Stomach (tissue), 9 donors: ENCODE data around the gene ELAVL1. TPM values are rescaled to one million over a fixed set of nuclear protein-coding genes. Genes with fewer than 3 reads are reported as not detected.

Experiments used
- DNase-seq, 2 donors: peaks; one replicate each; pipeline versions ENCODE4 v3.0.0 to v3.0.0-alpha.2; 2013 to 2019
- H3K27ac ChIP-seq, 5 donors: fragments of 200-600 bp in 4 of 5; sonication (generic) in 4 of 5; one replicate each; pipeline ENCODE4 v1.5.1; 2013 to 2019; ENCODE audit warnings: mild to moderate bottlenecking in 1 of 5, moderate library complexity in 1 of 5
- H3K27me3 ChIP-seq, 3 donors: fragments of 200-600 bp; sonication (generic); one replicate each; pipeline ENCODE4 v1.5.1; 2017 to 2019; ENCODE audit warnings: mixed run types in 1 of 3
- H3K36me3 ChIP-seq, 4 donors: fragments of 200-600 bp; sonication (generic); 1 replicate in 3 of 4; 2 replicates in 1 of 4; pipeline ENCODE4 v1.5.1; 2016 to 2019
- H3K4me1 ChIP-seq, 4 donors: fragments of 200-600 bp; sonication (generic); one replicate each; pipeline ENCODE4 v1.5.1; 2016 to 2019
- H3K4me3 ChIP-seq, 4 donors: fragments of 200-600 bp; sonication (generic) in 3 of 4; one replicate each; pipeline ENCODE4 v1.5.1; 2016 to 2019; ENCODE audit warnings: mild to moderate bottlenecking in 1 of 4
- H3K9me3 ChIP-seq, 4 donors: fragments of 200-600 bp; sonication (generic); one replicate each; pipeline ENCODE4 v1.5.1; 2016 to 2019
- EP300 ChIP-seq: sonication (generic); formaldehyde crosslinking; IDR thresholded peaks from one replicate; pipeline ENCODE4 v1.6.1; 2017; ENCODE audit warnings: antibody characterized with exemption
- POLR2A ChIP-seq, 4 donors: fragments of 450-650 bp; IDR thresholded peaks; one replicate each; pipeline ENCODE4 v1.6.1; 2016; ENCODE audit warnings: antibody characterized with exemption in 4 of 4, control low read depth in 2 of 4, mild to moderate bottlenecking in 1 of 4, moderate library complexity in 1 of 4
- POLR2AphosphoS5 ChIP-seq, 3 donors: sonication (generic); formaldehyde crosslinking; IDR thresholded peaks; one replicate each; pipeline ENCODE4 v1.6.1; 2016; ENCODE audit warnings: antibody characterized with exemption in 3 of 3
- whole genome bisulfite sequencing, 5 donors: extraction: QIAGEN DNeasy Blood & Tissue Kit in 3 of 5; methylation state at CpG; one replicate each; pipeline versions ENCODE4 v1.1.5 to v1.1.7; 2013 to 2018; 5-methylcytosine and 5-hydroxymethylcytosine counted together
- intact Hi-C: fragments of 100-400 bp; cut with DNase I; formaldehyde crosslinking; loops from one replicate; pipeline ENCODE4 v1.15.1; 2023; ENCODE audit warnings: low total_unique reads
- polyA plus RNA-seq, 3 donors: library from polyadenylated mRNA; stranded (reverse); fragments of 200-250 nt; gene quantifications; one replicate each; pipeline ENCODE4 v1.2.3, GENCODE V29; 2013
- total RNA-seq, 5 donors: library from RNA; depleted of rRNA; stranded (reverse); fragments of >200 nt; gene quantifications; one replicate each; pipeline versions ENCODE4 v1.1.0 to v1.2.3, GENCODE V29; 2014 to 2016
- TF ChIP-seq, protein P1 (sequence below), 7 experiments: fragments of 450-650 bp in 4 of 7; fragments of 200-600 bp in 3 of 7; sonication (generic) in 3 of 7; IDR thresholded peaks; one replicate each; pipeline ENCODE4 v1.5.1; 2016 to 2019; ENCODE audit warnings: antibody characterized with exemption in 7 of 7, control low read depth in 2 of 7, mild to moderate bottlenecking in 1 of 7
- donor health status: healthy with polysubstance abuse.
- donor health status: Bipolar disorder and iron deficiency.
- donor health status: healthy.

The ELAVL1 gene
- total and polyA plus RNA-seq, 8 donors: 11.2 to 50.2 (median 19.3) TPM

DNA sequence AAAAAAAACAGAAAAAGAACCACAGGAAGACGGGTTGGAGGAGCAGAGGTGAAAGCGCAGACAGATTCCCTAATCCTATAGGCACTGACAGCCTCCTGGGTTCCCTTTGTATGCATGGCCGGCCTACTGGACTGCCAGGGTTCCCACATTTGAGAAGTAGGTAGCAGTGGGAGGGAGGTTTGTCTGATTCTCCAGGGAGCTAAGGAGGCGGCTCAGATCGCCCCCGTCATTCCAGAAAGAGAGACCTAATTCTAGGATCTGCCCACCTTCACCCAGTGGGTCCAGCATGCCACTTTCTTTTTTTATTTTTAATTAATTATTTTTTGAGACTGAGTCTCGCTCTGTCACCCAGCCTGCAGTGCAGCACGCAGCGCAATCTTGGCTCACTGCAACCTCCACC is 37.5 kb upstream of the ELAVL1 start:
- Histone ChIP-seq H3K27ac (no peak overlapping the region), H3K27me3 (peaks cover 0 to 31% (median 0%) of the 10 kb centered on the region in 3 donors), H3K4me1 (no peaks in the 10 kb centered on the region), H3K9me3 (no peaks in the 10 kb centered on the region), H3K36me3 (no peaks in the 10 kb centered on the region), H3K4me3 (no peak overlapping the region)
- whole genome bisulfite sequencing, 5 donors: 86 to 94% (median 93%) methylated on average over 9 of the region's 9 CpGs
- TF ChIP-seq, protein P1, sequence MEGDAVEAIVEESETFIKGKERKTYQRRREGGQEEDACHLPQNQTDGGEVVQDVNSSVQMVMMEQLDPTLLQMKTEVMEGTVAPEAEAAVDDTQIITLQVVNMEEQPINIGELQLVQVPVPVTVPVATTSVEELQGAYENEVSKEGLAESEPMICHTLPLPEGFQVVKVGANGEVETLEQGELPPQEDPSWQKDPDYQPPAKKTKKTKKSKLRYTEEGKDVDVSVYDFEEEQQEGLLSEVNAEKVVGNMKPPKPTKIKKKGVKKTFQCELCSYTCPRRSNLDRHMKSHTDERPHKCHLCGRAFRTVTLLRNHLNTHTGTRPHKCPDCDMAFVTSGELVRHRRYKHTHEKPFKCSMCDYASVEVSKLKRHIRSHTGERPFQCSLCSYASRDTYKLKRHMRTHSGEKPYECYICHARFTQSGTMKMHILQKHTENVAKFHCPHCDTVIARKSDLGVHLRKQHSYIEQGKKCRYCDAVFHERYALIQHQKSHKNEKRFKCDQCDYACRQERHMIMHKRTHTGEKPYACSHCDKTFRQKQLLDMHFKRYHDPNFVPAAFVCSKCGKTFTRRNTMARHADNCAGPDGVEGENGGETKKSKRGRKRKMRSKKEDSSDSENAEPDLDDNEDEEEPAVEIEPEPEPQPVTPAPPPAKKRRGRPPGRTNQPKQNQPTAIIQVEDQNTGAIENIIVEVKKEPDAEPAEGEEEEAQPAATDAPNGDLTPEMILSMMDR (IDR thresholded peaks at IDR 0.05): no peak
- no peak for TF ChIP-seq EP300
- no peak for TF ChIP-seq POLR2AphosphoS5 (IDR thresholded peaks at IDR 0.05)
- no peak for TF ChIP-seq POLR2A (IDR thresholded peaks at IDR 0.05)
- intact Hi-C loops: no loop called here
- no peak for DNase-seq

DNA sequence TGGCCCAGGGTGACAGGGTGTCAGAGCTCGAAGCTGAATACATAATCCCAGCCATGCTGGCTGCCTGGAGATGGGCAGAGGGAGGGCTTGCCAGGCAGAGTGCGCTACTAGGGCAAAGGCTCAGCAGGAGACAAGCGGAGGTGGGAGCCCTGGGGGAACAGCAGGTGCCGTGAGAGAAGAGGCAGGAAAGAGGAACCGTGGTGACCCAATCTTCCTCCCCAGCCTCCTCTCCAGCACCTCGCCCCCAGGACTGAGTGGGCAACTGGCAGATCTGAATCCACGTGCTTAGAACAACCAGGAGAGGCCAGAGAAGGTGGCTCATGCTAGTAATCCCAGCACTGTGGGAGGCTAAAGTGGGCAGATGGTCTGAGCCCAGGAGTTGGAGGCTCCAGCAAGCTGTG is 36.1 kb upstream of the ELAVL1 start:
- Histone ChIP-seq H3K9me3 (no peaks in the 10 kb centered on the region), H3K27ac (no peak overlapping the region), H3K36me3 (no peaks in the 10 kb centered on the region), H3K4me3 (no peak overlapping the region), H3K27me3 (peaks cover 0 to 44% (median 0%) of the 10 kb centered on the region in 3 donors), H3K4me1 (no peaks in the 10 kb centered on the region)
- intact Hi-C loops: no loop called here
- 55 to 68% (median 63%) methylated on average over 6 to 7 of the region's 7 CpGs for WGBS, 5 donors
- TF ChIP-seq POLR2AphosphoS5 (IDR thresholded peaks at IDR 0.05) (no peak), EP300 (no peak), POLR2A (IDR thresholded peaks at IDR 0.05) (no peak)
- TF ChIP-seq, protein P1 (IDR thresholded peaks at IDR 0.05): no peak
- DNase-seq: no peak

DNA sequence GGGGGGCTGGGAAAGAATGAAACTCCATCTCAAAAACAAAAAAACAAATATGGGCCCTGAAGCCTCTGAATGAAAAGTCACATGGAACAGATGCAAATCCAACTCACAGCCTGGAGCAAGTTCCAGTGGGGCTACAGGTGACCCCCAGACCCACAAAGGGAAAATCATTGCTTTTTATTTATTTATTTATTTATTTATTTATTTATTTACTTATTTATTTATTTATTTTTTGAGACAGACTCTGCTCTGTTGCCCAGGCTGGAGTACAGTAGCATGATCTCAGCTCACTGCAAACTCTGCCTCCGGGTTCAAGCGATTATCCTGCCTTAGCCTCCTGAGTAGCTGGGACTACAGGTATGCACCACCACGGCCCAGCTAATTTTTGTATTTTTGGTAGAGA is 33.8 kb upstream of the ELAVL1 start:
- WGBS, 5 donors: 87 to 100% (median 97%) methylated on average over 3 of the region's 3 CpGs
- no peak for DNase-seq
- TF ChIP-seq POLR2A (IDR thresholded peaks at IDR 0.05): no peak
- TF ChIP-seq EP300: no peak
- TF ChIP-seq, protein P1 (IDR thresholded peaks at IDR 0.05): no peak
- TF ChIP-seq POLR2AphosphoS5 (IDR thresholded peaks at IDR 0.05): no peak
- intact Hi-C loops: no loop called here
- Histone ChIP-seq H3K9me3 (no peaks in the 10 kb centered on the region), H3K27ac (no peak overlapping the region), H3K4me1 (no peaks in the 10 kb centered on the region), H3K4me3 (no peak overlapping the region), H3K27me3 (peaks cover 0 to 44% (median 0%) of the 10 kb centered on the region in 3 donors), H3K36me3 (no peaks in the 10 kb centered on the region)

DNA sequence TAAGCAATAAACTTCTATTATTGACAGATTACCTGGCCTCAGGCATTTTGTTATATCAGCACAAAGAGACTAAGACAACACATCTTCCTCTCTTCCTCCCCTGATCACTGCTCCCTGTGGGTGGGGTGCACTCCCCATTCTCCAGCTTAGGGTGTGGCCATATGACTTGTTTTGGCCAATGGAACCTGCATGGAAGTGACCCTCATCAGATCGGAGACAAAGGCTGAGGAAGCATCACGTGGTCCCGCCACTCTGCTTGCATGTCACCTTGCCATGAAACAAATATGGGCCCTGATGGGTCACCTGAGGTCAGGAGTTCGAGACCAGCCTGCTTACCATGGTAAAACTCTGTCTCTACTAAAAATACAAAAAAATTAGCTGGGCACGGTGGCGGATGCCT is 33.4 kb upstream of the ELAVL1 start:
- intact Hi-C loops: no loop called here
- Histone ChIP-seq H3K9me3 (no peaks in the 10 kb centered on the region), H3K27ac (no peak overlapping the region), H3K27me3 (peaks cover 0 to 44% (median 0%) of the 10 kb centered on the region in 3 donors), H3K4me3 (no peak overlapping the region), H3K36me3 (no peaks in the 10 kb centered on the region), H3K4me1 (no peaks in the 10 kb centered on the region)
- WGBS, 5 donors: 70 to 86% (median 76%) methylated on average over 6 of the region's 6 CpGs
- TF ChIP-seq, protein P1 (IDR thresholded peaks at IDR 0.05): no peak
- TF ChIP-seq POLR2AphosphoS5 (IDR thresholded peaks at IDR 0.05) (no peak), EP300 (no peak), POLR2A (IDR thresholded peaks at IDR 0.05) (no peak)
- no peak for DNase-seq
